Measurements from ENCODE around the gene SHH.
"Not testable (repeated sequence)": the region's sequence is repeated elsewhere in the genome, so short reads cannot be mapped to it uniquely, and the experiment has no call there.

SHH gene

GRCh38 chr7:155843426-155844018, 31.3 kb upstream of the SHH start:
- DNase-seq (ENCODE audit: low read depth, low spot score) = no peak
- no peak overlapping the region for H3K27ac ChIP-seq

DNA sequence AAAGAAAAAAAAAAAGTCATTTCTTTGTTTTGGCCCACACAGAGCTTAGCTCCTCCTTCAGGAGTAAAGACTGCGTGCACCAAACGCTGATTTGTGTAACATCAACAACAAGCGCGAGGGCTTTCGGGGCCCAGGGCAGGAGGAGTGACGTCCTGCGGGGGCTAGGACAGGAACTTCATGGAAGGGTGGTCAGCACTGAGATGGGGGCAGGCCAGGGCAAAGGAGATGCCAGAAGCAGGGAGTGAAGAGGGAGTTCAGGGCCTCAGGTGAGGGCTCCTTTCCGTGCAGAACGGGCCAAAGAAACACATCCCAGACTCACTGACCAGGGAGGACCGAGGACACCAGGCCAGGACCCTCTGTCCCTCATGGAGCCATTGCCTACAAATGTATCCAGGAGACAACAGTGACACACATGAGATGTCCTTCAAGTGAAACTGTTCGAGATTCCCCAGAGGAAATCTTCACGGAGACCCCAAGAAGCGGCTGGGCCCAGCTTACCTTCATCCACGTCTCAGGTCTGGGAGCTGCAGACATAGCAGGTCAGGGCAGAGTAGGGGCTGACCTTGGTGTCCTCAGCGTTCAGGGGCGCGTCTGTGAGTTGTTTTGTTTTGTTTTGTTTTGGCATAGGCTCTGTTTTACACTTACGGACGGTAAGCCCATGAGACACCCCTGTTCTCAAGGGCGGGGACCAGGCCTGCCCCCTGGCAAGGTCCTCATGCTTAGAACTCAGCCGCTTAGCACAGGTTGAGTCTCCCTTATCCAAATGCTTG, 30.4 kb upstream of the SHH start:
- no peak for DNase-seq (ENCODE audit: low read depth, low spot score)
- H3K27ac ChIP-seq = no peak overlapping the region

DNA sequence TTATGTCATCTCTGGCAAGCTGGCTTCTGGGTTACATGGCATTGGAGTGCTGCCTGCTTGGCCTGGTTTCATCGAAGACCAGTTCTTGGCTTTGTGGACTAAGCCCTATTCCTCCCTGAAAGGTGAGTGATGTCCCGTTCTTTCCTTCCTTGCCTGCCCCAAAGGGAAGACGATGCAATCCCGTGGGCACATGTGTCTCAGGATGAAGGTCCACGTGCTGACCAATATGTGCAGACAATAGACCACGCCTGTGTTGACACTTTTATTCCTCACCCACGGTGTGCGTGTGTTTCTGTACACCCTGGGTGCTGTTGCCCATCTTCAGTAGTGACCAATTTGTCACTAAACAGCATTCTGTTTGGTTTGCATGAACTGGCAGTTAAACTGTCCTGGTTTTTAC, 28.6 kb upstream of the SHH start:
- H3K27ac ChIP-seq = no peak overlapping the region
- DNase-seq (ENCODE audit: low read depth, low spot score) = no peak

DNA sequence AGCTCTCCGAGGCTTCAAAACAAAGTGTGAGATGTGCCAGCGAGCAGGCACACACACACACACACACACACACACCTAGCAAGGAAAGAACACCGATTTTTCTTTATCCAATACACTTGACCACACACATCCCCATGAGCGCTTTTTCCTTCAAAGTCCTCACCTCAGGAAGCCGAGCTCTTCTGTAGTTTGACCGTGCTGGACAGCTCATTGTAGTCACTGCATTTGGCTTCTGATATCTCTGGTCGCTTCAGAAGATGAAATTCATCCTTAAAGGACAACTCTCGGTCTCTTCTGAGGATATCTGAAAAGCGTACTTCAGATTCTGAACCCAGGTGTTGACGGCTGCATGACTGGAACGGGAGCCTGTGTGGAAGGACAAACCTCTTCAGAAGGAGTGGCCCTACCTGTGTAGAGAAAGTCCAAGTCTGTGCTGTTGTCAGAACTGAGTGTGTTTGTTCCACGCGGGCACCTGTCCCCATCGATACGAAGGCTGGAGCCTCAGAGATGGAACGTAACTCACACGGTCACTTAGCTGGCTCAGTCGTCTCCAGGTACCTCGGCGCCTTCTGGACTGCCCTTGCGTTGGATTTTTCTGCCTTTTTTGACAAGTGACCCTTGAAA, 28.1 kb upstream of the SHH start:
- no peak for DNase-seq (ENCODE audit: low read depth, low spot score)
- H3K27ac ChIP-seq = no peak overlapping the region

GRCh38 chr7:155839461-155839860, 27.2 kb upstream of the SHH start:
- no peak overlapping the region for H3K27ac ChIP-seq
- no peak for DNase-seq (ENCODE audit: low read depth, low spot score)

- not testable (repeated sequence) for H3K27ac ChIP-seq; DNase-seq (ENCODE audit: low read depth, low spot score)
Observed at GRCh38 chr7:155838312-155838711, 26.0 kb upstream of the SHH start.

GRCh38 chr7:155837126-155837479, 24.8 kb upstream of the SHH start:
- no peak for DNase-seq (ENCODE audit: low read depth, low spot score)
- H3K27ac ChIP-seq = no peak overlapping the region

DNA sequence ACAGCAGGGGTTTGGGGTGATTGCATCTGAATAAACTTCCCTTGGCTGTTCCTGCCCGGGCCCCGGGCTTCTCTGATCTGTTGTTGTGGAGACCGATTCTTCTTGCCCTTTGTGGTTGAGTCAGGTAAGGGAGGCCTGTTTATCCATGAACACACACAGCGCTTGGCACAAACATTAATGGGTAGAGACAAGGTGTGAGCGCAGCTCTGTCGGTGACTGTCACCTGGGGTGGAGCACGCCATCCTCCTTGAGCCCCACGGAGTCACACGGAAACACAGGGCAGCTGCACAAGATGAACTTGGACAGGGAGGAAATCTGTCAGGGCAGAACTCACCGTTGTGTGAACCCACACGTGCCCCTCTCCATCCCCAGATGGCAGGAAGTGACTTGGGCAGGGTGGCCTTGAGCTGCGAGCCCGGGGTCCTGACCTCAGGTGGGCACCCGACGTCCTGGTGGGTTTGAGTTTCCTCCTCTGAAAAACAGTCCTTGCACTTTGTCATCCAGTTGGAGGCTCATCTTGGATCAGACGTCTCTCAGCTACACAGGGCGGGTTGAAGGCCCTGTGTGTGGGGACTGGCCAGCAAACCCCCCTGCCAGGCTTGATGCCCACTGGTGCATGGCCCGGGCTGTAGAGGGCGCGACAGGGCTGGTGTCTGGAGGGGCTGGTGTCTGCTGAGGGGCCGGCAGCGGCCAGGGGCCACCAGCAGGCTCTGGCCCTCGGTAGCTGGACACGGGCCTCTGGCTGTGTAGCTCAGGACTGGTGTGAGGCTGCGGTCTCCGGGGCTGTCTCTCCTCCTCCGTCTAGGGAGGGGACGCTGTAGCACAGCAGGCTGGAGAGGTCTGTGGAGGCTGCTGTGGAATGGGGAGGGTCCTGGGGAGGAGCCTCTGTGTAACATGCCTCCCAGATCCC, 24.2 kb upstream of the SHH start:
- DNase-seq (ENCODE audit: low read depth, low spot score) = no peak
- no peak overlapping the region for H3K27ac ChIP-seq

DNA sequence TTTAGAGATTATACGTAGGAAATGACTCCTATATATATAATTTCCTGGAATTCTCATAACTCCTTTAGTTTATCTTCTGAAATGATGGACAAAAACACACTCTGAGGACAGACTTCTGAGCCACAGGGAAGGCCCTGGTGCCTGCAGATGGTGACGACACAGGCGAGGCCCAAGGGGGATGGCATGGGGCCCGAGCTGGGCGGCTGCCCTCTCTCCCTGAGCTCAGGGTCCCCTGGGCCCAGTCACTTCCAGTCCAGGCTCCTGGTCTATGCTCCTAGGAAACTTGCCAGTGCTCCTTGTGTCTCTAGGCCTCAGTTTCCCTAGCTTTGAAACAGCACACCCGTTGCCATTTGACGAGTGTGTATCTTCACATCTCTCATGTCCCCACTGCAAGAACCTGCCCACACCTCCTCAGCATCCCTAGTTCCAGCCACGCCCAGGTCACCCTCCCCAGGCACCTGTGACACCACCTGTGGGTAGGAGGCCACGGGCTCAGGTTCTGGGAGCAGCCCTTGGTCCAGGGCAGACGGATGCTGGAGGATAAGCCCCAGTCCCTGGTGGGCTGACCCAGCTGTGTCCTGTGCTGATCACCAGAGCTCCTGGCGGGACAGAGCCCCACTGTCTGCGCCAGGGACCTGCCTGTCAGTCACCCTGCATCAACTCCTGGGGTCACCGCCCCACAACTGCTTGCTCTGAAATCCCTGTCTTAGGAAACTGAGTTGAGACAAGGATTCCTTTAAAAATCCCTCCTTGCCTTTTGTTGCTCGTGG, 23.4 kb upstream of the SHH start:
- H3K27ac ChIP-seq = no peak overlapping the region
- no peak for DNase-seq (ENCODE audit: low read depth, low spot score)

DNA sequence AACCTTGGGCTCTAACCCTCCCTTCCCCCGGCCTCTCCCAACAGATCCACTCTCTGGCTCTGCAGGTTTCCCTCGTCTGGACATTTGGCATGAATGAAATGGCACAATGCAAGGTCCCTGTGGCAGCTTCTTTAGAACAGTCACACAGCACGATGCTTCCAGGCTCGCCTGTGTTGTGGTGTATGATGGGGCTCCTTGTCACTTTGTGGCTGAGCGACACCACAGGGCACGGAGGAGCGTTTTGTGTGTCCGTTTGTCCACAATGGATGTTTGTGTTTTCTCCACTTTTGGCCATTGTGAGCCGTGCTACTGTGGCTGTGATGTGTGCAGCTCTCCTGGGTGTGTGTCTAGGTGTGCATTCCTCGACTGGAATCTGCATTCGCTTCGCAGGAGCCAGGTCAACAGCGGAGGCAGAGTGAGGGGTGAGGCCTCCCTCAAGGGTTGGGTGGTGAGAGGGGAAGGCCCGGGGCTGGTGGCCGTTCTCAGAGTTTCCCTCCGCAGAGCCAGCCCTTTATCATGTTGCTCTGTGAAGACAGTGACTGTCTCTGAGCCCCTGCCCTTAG, 22.3 kb upstream of the SHH start:
- DNase-seq (ENCODE audit: low read depth, low spot score) = no peak

GRCh38 chr7:155833651-155834050, 21.4 kb upstream of the SHH start:
- no peak overlapping the region for H3K27ac ChIP-seq
- DNase-seq (ENCODE audit: low read depth, low spot score) = no peak

More for the DNA sequence above, 22.3 kb upstream of the SHH start:
- H3K27ac ChIP-seq = no peak overlapping the region

DNA sequence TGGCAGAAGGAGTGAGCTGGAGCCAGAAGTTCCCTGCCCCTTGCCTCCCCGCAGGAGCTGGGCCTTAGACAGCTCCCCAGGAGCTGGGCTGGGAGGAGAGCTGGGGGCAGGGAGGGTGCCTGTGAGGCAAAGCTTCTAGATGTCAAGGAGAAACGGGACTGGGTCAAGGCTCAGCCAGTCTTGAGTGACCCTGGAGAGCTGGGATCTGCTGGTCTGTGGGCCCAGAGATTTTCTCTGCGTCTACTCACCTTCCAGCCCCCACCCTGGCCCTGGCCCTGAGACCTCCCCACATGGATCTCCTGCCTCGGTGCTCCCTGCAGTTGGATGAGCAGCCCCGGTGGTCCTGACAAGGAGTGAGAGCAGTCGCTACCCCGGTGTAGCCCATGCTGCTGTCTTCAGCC, 20.3 kb upstream of the SHH start:
- no peak overlapping the region for H3K27ac ChIP-seq
- no peak for DNase-seq (ENCODE audit: low read depth, low spot score)

- no peak overlapping the region for H3K27ac ChIP-seq
- DNase-seq (ENCODE audit: low read depth, low spot score) = no peak
Observed at GRCh38 chr7:155831807-155832524, 19.7 kb upstream of the SHH start.

DNA sequence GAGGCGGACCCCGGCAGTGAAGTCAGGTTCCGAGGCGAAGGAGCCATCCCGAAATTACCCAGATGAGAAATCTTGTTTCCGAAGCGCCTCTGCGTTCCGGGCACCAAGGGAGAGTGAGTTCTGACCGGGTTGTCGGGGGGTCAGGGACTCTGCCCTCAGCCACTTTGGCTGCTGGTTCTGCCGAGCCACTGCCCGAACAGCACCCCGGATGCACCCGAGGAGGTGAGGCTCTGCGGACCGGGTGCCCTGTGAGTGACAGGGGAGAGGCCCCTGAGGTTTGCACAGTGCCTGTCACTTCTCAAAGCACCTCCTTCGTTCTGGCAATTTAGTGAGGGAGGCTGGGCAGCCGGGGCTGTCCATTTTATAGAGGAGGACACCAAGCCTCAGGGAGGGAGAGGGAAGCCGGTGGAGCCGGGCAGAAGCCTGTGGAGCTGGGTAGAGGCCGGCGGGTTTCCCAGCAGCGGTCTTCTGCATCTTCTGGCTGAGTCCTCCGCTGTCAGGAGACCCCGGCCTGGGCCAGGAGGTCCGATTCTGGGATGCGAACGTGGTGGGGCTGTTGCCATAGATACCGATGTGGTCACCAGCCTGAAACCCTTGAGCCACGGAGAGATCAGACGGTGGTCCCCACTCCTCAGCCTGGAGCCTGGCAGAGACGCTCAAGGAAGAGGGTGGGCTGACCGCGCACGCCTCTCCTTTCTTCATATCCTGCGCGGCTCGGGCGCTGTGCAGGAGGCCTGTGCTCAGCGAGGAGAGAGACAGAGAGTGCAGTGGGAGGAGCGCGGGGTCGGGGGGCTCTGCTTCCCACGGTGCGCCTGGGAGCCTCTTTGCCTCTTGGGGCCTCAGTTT, 18.9 kb upstream of the SHH start:
- DNase-seq (ENCODE audit: low read depth, low spot score) = no peak
- no peak overlapping the region for H3K27ac ChIP-seq

DNA sequence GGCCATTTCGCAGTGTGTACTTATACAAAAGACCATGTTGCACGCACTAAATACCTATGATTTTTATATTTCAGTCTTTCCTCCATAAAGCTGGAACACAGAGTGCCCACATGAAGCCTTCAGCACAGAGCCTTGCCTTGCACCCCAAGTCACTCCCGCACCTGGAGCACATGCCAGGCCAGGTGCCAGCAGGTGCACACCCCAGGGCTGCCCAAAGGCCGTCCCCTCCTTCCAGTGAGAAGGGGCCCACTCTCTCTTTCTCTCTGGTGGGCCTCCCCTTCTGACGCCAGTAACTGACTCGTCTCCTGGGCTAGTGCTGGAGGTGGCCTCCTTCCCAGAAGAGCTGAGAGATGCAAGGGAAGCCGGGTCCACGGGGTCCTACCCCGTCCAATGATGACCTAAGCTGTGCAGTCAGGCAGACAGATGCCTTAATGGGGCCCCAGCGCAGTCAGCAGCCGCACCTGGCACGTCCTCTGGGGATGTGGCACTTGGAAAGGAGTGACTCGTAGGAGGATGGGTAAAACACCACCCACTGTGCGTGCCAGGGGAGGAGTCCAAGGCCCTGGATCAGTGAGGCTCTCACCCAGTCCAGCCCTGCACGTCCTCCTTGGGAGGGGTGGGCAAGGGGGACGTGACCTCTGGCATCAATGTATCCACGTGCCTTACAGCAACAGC, 17.7 kb upstream of the SHH start:
- H3K27ac ChIP-seq = no peak overlapping the region
- no peak for DNase-seq (ENCODE audit: low read depth, low spot score)

- H3K27ac ChIP-seq = peak overlapping the region; percentile 1
- DNase-seq (ENCODE audit: low read depth, low spot score) = no peak
Observed at GRCh38 chr7:155825336-155825735, 13.1 kb upstream of the SHH start.

DNA sequence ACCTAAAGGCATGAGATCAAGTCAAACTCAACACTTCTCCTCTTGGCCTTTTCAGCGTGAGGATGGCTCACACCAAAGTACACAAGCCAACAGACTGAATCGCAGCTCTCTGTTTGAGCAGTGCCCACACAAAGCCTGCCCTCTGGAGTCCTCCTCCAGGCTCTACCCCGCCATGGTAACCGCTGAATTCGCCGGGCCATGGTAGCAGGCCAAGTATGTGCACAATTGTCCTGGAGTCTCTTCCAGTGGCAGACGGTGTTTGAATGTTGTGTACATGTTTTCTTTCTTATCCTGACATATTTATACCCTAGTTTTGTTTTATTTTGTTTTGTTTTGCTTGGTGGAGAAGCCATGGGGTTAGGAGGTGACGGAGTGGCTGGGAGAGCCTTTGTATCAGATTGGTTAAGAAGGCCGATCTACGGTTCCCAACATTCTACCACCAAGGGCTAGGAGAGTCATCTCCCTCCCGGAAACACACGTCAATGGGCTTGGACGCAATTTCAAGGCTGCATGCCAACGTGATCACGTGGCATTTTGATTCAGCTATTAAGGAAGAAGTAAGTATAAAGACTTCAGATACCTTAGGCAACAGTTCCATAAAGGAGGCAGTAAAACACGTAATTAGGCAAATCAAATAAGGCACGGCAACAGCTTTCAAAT, 12.1 kb upstream of the SHH start:
- peak overlapping the region; percentile 1 for H3K27ac ChIP-seq

More for the DNA sequence above, 12.1 kb upstream of the SHH start:
- peak; percentile 70 for DNase-seq (ENCODE audit: low read depth, low spot score)
